Liver (tissue), 9 donors: ENCODE data around the gene ANP32B. TPM values are rescaled to one million over a fixed set of nuclear protein-coding genes. Genes with fewer than 3 reads are reported as not detected.
"Not testable (repeated sequence)": the region's sequence is repeated elsewhere in the genome, so short reads cannot be mapped to it uniquely, and the experiment has no call there.

ENCODE experiments used
- DNase-seq: peaks from one replicate; pipeline ENCODE4 v3.0.0-alpha.2; 2017; ENCODE audit warnings: low spot score
- H3K27ac ChIP-seq, 2 donors: one replicate each; pipeline ENCODE4 v1.7.0; 2013; ENCODE audit warnings: inconsistent platforms in 2 of 2, low read length in 2 of 2, control low read depth in 1 of 2, low read depth in 1 of 2, mild to moderate bottlenecking in 1 of 2
- H3K27me3 ChIP-seq, 4 donors: one replicate each; pipeline versions ENCODE4 v1.6.1 to v1.7.0; 2013; ENCODE audit warnings: low read length in 3 of 4, inconsistent platforms in 1 of 4, mild to moderate bottlenecking in 1 of 4, moderate library complexity in 1 of 4; ENCODE audit not compliant: control insufficient read depth in 4 of 4, insufficient read depth in 4 of 4
- H3K36me3 ChIP-seq, 4 donors: one replicate each; pipeline versions ENCODE4 v1.6.1 to v1.7.0; 2013; ENCODE audit warnings: low read length in 3 of 4, mild to moderate bottlenecking in 3 of 4, low read depth in 1 of 4, moderate library complexity in 1 of 4; ENCODE audit not compliant: control insufficient read depth in 4 of 4, insufficient read depth in 3 of 4
- H3K4me1 ChIP-seq, 4 donors: one replicate each; pipeline versions ENCODE4 v1.6.1 to v1.7.0; 2013; ENCODE audit warnings: low read length in 3 of 4, mild to moderate bottlenecking in 3 of 4, moderate library complexity in 1 of 4; ENCODE audit not compliant: control insufficient read depth in 4 of 4, insufficient read depth in 4 of 4
- H3K4me3 ChIP-seq, 3 donors: one replicate each; pipeline versions ENCODE4 v1.6.1 to v1.7.0; 2013; ENCODE audit warnings: low read length in 3 of 3, control low read depth in 1 of 3, low read depth in 1 of 3, mild to moderate bottlenecking in 1 of 3
- H3K9ac ChIP-seq, 2 donors: one replicate each; pipeline ENCODE4 v1.7.0; 2013; ENCODE audit warnings: low read length in 2 of 2, mild to moderate bottlenecking in 2 of 2, moderate library complexity in 2 of 2, control low read depth in 1 of 2, low read depth in 1 of 2
- H3K9me3 ChIP-seq, 4 donors: one replicate each; pipeline versions ENCODE4 v1.6.1 to v1.7.0; 2013; ENCODE audit warnings: low read length in 3 of 4; ENCODE audit not compliant: control insufficient read depth in 4 of 4
- EGR1 ChIP-seq, 2 donors: IDR thresholded peaks; 2 replicates each; pipeline ENCODE4 v1.6.1; 2016 to 2018; ENCODE audit warnings: antibody characterized with exemption in 2 of 2, low read depth in 2 of 2
- FOXA1 ChIP-seq: IDR thresholded peaks from 2 replicates; pipeline ENCODE4 v1.6.1; 2016; ENCODE audit warnings: antibody characterized with exemption
- FOXA2 ChIP-seq: IDR thresholded peaks from 2 replicates; pipeline ENCODE4 v1.6.1; 2016; ENCODE audit warnings: antibody characterized with exemption
- GABPA ChIP-seq, 2 donors: IDR thresholded peaks in 1 of 2; conservative IDR thresholded peaks in 1 of 2; 2 replicates each; pipeline ENCODE4 v1.6.1; 2016; ENCODE audit warnings: antibody characterized with exemption in 2 of 2, mild to moderate bottlenecking in 1 of 2, moderate library complexity in 1 of 2
- HNF4A ChIP-seq, 2 donors: conservative IDR thresholded peaks; 2 replicates each; pipeline ENCODE4 v1.6.1; 2016; ENCODE audit warnings: antibody characterized with exemption in 2 of 2, mild to moderate bottlenecking in 2 of 2
- HNF4G ChIP-seq: IDR thresholded peaks from 2 replicates; pipeline ENCODE4 v1.6.1; 2016; ENCODE audit warnings: antibody characterized with exemption
- JUND ChIP-seq, 2 donors: IDR thresholded peaks; 2 replicates each; pipeline ENCODE4 v1.6.1; 2016; ENCODE audit warnings: antibody characterized with exemption in 2 of 2
- NR2F2 ChIP-seq: IDR thresholded peaks from 2 replicates; pipeline ENCODE4 v1.6.1; 2016; ENCODE audit warnings: antibody characterized with exemption
- RXRA ChIP-seq, 2 donors: IDR thresholded peaks; 2 replicates each; pipeline ENCODE4 v1.6.1; 2017 to 2018; ENCODE audit warnings: antibody characterized with exemption in 2 of 2, mild to moderate bottlenecking in 1 of 2
- SP1 ChIP-seq: IDR thresholded peaks from 2 replicates; pipeline ENCODE4 v1.6.1; 2018; ENCODE audit warnings: antibody characterized with exemption, mild to moderate bottlenecking
- TAF1 ChIP-seq: conservative IDR thresholded peaks from 2 replicates; pipeline ENCODE4 v1.6.1; 2016; ENCODE audit warnings: antibody characterized with exemption, mild to moderate bottlenecking
- WGBS: extraction: QIAGEN DNeasy Blood & Tissue Kit; methylation state at CpG from one replicate; pipeline ENCODE4 v1.1.7; 2013; 5-methylcytosine and 5-hydroxymethylcytosine counted together
- polyA plus RNA-seq, 2 donors: library from polyadenylated mRNA; stranded (reverse) in 1 of 2; unstranded in 1 of 2; fragments of 200-250 nt in 1 of 2; fragments of >200 nt in 1 of 2; fragmentation: Nextera tagmentation in 1 of 2; extraction: Ambion mirVana in 1 of 2; gene quantifications; one replicate each; pipeline versions ENCODE4 v1.2.1 to v1.2.3, GENCODE V29; 2013 to 2015
- total RNA-seq, 2 donors: library from RNA; depleted of rRNA; stranded (reverse); fragments of >200 nt; gene quantifications; one replicate each; pipeline ENCODE4 v1.2.3, GENCODE V29; 2014
- TF ChIP-seq, protein P1 (sequence below): IDR thresholded peaks from 2 replicates; pipeline ENCODE4 v1.6.1; 2016; ENCODE audit warnings: antibody characterized with exemption
- TF ChIP-seq, protein P2 (sequence below): IDR thresholded peaks from 2 replicates; pipeline ENCODE4 v1.6.1; 2016; ENCODE audit warnings: antibody characterized with exemption, mild to moderate bottlenecking
- TF ChIP-seq, protein P3 (sequence below): fragments of 150-350 bp; IDR thresholded peaks from 2 replicates; pipeline ENCODE4 v1.5.1; 2017; ENCODE audit warnings: improper control_type of control experiment, low read depth, low read length; ENCODE audit not compliant: missing input control
- TF ChIP-seq, protein P4 (sequence below): IDR thresholded peaks from 2 replicates; pipeline ENCODE4 v1.6.1; 2016; ENCODE audit warnings: antibody characterized with exemption
- TF ChIP-seq, protein P5 (sequence below): IDR thresholded peaks from 2 replicates; pipeline ENCODE4 v1.6.1; 2016; ENCODE audit warnings: antibody characterized with exemption
- donor health status: healthy.
- donor health status: healthy.
- donor health status: healthy.
- donor health status: healthy.
- donor health status: healthy.

ANP32B gene
- total and polyA plus RNA-seq, 4 donors, result 4.0 to 39.4 (median 27.0) TPM

DNA sequence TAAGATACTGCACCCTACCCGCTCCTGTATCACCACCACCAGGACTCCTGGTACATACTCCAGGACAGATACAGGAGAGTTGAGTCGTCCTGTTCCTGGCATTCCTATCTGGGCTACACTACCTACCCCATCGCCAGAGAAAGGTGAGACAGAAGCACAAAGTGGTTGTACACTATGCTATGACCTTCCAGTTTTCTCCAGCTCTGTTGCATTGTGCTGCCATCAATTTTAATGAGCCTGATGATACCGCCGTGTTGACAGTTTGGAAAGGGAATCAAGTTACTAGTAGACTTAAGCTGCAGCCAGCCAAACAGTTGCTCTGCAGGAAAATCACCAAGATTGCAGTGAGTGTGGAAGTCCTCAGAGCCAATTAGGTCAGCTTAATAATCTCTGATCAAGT is 35.2 kb downstream of the ANP32B start:
- H3K4me1 ChIP-seq, result no peaks in the 10 kb centered on the region
- WGBS, result 92% methylated on average over 5 of the region's 5 CpGs
- DNase-seq, result no peak
- H3K36me3 ChIP-seq, result peaks cover 12 to 49% (median 41%) of the 10 kb centered on the region in 4 donors
- TF ChIP-seq TAF1 (no peak), JUND (IDR thresholded peaks at IDR 0.05) (no peak), FOXA2 (no peak), GABPA (IDR thresholded peaks at IDR 0.05 in 1 of 2, conservative IDR thresholded peaks at IDR 0.05 in 1 of 2) (no peak), RXRA (IDR thresholded peaks at IDR 0.05) (no peak), EGR1 (IDR thresholded peaks at IDR 0.05; ENCODE audit: low read depth in 2 of 2) (no peak), FOXA1 (no peak), HNF4A (conservative IDR thresholded peaks at IDR 0.05) (no peak), HNF4G (no peak), NR2F2 (no peak), SP1 (no peak)
- TF ChIP-seq, protein P1, sequence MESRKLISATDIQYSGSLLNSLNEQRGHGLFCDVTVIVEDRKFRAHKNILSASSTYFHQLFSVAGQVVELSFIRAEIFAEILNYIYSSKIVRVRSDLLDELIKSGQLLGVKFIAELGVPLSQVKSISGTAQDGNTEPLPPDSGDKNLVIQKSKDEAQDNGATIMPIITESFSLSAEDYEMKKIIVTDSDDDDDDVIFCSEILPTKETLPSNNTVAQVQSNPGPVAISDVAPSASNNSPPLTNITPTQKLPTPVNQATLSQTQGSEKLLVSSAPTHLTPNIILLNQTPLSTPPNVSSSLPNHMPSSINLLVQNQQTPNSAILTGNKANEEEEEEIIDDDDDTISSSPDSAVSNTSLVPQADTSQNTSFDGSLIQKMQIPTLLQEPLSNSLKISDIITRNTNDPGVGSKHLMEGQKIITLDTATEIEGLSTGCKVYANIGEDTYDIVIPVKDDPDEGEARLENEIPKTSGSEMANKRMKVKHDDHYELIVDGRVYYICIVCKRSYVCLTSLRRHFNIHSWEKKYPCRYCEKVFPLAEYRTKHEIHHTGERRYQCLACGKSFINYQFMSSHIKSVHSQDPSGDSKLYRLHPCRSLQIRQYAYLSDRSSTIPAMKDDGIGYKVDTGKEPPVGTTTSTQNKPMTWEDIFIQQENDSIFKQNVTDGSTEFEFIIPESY, result no peak
- TF ChIP-seq, protein P2, sequence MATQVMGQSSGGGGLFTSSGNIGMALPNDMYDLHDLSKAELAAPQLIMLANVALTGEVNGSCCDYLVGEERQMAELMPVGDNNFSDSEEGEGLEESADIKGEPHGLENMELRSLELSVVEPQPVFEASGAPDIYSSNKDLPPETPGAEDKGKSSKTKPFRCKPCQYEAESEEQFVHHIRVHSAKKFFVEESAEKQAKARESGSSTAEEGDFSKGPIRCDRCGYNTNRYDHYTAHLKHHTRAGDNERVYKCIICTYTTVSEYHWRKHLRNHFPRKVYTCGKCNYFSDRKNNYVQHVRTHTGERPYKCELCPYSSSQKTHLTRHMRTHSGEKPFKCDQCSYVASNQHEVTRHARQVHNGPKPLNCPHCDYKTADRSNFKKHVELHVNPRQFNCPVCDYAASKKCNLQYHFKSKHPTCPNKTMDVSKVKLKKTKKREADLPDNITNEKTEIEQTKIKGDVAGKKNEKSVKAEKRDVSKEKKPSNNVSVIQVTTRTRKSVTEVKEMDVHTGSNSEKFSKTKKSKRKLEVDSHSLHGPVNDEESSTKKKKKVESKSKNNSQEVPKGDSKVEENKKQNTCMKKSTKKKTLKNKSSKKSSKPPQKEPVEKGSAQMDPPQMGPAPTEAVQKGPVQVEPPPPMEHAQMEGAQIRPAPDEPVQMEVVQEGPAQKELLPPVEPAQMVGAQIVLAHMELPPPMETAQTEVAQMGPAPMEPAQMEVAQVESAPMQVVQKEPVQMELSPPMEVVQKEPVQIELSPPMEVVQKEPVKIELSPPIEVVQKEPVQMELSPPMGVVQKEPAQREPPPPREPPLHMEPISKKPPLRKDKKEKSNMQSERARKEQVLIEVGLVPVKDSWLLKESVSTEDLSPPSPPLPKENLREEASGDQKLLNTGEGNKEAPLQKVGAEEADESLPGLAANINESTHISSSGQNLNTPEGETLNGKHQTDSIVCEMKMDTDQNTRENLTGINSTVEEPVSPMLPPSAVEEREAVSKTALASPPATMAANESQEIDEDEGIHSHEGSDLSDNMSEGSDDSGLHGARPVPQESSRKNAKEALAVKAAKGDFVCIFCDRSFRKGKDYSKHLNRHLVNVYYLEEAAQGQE, result no peak
- TF ChIP-seq, protein P3, sequence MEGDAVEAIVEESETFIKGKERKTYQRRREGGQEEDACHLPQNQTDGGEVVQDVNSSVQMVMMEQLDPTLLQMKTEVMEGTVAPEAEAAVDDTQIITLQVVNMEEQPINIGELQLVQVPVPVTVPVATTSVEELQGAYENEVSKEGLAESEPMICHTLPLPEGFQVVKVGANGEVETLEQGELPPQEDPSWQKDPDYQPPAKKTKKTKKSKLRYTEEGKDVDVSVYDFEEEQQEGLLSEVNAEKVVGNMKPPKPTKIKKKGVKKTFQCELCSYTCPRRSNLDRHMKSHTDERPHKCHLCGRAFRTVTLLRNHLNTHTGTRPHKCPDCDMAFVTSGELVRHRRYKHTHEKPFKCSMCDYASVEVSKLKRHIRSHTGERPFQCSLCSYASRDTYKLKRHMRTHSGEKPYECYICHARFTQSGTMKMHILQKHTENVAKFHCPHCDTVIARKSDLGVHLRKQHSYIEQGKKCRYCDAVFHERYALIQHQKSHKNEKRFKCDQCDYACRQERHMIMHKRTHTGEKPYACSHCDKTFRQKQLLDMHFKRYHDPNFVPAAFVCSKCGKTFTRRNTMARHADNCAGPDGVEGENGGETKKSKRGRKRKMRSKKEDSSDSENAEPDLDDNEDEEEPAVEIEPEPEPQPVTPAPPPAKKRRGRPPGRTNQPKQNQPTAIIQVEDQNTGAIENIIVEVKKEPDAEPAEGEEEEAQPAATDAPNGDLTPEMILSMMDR, result no peak
- TF ChIP-seq, protein P4, sequence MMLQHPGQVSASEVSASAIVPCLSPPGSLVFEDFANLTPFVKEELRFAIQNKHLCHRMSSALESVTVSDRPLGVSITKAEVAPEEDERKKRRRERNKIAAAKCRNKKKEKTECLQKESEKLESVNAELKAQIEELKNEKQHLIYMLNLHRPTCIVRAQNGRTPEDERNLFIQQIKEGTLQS, result no peak
- TF ChIP-seq, protein P5, sequence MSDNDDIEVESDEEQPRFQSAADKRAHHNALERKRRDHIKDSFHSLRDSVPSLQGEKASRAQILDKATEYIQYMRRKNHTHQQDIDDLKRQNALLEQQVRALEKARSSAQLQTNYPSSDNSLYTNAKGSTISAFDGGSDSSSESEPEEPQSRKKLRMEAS, result no peak
- H3K9ac ChIP-seq, result no peak overlapping the region
- H3K27ac ChIP-seq, result no peak overlapping the region
- H3K9me3 ChIP-seq, result no peaks in the 10 kb centered on the region
- no peak overlapping the region for H3K4me3 ChIP-seq
- no peaks in the 10 kb centered on the region for H3K27me3 ChIP-seq

DNA sequence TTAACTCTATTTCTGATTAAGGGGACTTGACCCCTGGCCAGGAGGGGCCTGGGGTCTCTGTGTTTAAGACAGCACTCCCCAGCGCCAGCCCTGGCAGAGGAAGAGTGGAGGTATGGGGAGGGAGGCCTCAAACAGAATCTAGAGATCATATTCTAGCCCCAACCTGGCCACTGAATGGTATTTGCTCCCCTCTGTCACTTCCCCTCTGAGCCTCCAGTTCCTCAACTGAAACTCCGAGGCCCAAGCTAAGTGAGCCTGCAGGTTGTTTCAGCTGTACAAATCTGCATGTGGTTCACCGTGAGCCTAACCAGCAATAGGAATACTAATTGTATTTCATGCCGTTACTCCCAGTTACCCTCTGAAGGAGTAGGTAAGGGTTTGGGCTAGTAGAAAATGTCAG is 36.0 kb downstream of the ANP32B start:
- 69% methylated on average over 4 of the region's 4 CpGs for WGBS

DNA sequence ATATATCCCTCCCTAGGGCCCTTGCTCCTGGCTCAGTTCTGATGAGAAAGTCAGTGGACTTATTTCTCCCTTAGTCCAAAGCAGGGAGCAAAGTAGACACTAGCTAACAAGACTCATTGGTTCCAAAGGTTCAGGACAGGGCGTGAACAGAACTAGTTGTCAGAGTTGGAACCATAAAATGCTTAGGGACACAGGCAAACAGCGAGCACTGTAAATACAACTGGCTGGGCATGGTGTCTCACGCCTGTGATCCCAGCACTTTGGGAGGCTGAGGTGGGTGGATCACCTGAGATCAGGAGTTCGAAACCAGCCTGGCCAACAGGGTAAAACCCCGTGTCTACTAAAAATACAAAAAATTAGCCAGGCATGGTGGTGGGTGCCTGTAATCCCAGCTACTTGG is 36.7 kb downstream of the ANP32B start:
- not testable (repeated sequence) for DNase-seq, H3K9me3 ChIP-seq, H3K9ac ChIP-seq, H3K27me3 ChIP-seq, H3K4me3 ChIP-seq, H3K27ac ChIP-seq, H3K4me1 ChIP-seq
- 72% methylated on average over 5 of the region's 5 CpGs for WGBS
- H3K36me3 ChIP-seq, result peaks cover 6 to 36% (median 32%) of the 10 kb centered on the region in 4 donors

More for the DNA sequence above, 36.0 kb downstream of the ANP32B start:
- TF ChIP-seq, protein P5, result no peak
- TF ChIP-seq NR2F2 (no peak), EGR1 (IDR thresholded peaks at IDR 0.05; ENCODE audit: low read depth in 2 of 2) (no peak), FOXA2 (no peak), GABPA (IDR thresholded peaks at IDR 0.05 in 1 of 2, conservative IDR thresholded peaks at IDR 0.05 in 1 of 2) (no peak)
- TF ChIP-seq, protein P4, result no peak
- no peaks in the 10 kb centered on the region for H3K27me3 ChIP-seq
- H3K36me3 ChIP-seq, result peaks cover 9 to 42% (median 35%) of the 10 kb centered on the region in 4 donors
- H3K27ac ChIP-seq, result no peak overlapping the region
- H3K4me1 ChIP-seq, result no peaks in the 10 kb centered on the region
- no peak overlapping the region for H3K4me3 ChIP-seq
- no peak for DNase-seq
- H3K9ac ChIP-seq, result no peak overlapping the region
- no peaks in the 10 kb centered on the region for H3K9me3 ChIP-seq
